ENCODE results near the gene AURKAIP1.
A peak's percentile ranks its signal among the peaks of the same experiment; 100 is the strongest.
"Not testable (repeated sequence)": the region's sequence is repeated elsewhere in the genome, so short reads cannot be mapped to it uniquely, and the experiment has no call there.

The AURKAIP1 gene

GRCh38 chr1:1374929-1375662 is at the start of gene AURKAIP1:
Gene AURKAIP1, minus strand, starts transcription at chr1:1375207. Its CDS starts 451 bp downstream, at chr1:1374756.
- peak; percentile 97 for DNase-seq

GRCh38 chr1:1424707-1425106 is 49.7 kb upstream of the AURKAIP1 start:
- DNase-seq = no peak

- DNase-seq = no peak
Measured at GRCh38 chr1:1423245-1423597, 48.2 kb upstream of the AURKAIP1 start.

DNA sequence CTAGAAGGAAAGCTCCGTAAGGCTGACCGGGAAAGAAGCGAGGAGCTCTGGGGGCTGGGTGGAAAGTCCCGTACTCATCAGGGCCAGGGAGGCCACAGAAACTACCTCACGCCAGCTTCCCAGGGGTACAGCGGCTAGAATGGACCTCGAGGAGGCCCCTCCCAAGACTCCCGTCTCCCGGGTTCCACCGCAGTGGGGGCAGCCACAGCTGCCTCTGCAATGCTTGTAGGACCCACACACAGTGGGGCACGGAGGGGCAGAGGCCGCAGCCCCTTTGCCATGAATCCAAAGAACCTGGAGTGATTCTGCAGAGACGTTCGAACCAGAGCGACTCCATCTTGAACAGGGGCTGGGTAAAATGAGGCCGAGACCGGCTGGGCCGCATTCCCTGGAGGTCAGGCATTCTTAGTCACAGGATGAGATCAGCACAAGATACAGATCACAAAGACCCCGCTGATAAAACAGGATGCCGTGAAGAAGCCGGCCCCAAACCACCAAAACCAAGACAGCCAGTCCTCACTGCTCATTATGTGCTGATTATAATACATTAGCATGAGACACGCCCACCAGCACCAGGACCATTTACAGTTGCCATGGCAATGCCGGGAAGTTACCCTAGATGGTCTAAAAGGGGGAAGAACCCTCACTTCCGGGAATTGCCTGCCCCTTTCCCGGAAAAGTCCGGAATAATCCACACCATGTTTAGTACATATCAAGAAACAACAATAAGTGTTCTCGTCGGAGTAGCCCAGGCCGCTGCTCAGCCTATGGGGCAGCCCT is 47.6 kb upstream of the AURKAIP1 start:
- no peak for DNase-seq

GRCh38 chr1:1421907-1422464 is 47.0 kb upstream of the AURKAIP1 start:
- DNase-seq = no peak

DNA sequence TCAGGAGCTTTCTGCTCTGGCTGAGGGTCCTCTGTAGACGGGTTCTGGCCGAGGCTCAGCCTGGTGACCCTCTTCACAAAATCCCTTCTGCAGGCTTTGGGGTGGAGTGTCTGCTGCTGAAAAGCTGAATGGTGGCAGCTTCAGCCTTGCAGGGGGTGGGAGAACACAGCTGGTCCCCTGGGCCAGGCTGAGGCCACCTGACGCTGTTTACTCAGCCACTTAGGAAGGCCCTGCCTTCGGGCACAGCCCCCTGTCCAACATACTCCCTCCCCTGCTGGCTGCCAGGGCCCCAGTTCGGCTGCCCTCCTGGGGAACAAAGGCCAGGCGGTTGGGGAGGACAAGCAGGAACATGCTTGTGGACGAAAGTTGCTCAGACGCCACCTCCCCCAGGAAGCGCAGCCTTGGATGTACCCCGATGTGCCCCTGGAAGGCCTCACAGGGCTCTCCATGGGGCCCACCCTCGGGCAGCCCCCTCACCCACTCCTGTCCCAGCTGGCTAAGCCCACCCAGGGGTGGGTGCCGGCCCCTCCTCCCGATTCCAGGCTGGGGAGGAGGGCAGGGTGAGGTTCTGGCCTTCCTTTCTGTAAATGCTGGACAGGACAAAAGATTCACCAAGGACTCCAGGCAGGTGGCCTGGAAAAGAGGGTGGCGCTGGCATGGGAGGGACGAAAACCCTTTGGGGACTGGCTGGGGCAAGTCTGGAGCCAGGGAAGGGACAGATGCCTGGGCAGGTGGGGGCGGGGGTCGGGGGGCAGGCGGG is 46.3 kb upstream of the AURKAIP1 start, which contains the start of gene ANKRD65:
Gene ANKRD65, minus strand, starts transcription at position 130 of the 760 bp plus-strand sequence. CDS start 271 bp downstream, outside the sequence.
- no peak for DNase-seq

- DNase-seq = no peak
Measured at GRCh38 chr1:1420654-1421141, 45.7 kb upstream of the AURKAIP1 start.

DNA sequence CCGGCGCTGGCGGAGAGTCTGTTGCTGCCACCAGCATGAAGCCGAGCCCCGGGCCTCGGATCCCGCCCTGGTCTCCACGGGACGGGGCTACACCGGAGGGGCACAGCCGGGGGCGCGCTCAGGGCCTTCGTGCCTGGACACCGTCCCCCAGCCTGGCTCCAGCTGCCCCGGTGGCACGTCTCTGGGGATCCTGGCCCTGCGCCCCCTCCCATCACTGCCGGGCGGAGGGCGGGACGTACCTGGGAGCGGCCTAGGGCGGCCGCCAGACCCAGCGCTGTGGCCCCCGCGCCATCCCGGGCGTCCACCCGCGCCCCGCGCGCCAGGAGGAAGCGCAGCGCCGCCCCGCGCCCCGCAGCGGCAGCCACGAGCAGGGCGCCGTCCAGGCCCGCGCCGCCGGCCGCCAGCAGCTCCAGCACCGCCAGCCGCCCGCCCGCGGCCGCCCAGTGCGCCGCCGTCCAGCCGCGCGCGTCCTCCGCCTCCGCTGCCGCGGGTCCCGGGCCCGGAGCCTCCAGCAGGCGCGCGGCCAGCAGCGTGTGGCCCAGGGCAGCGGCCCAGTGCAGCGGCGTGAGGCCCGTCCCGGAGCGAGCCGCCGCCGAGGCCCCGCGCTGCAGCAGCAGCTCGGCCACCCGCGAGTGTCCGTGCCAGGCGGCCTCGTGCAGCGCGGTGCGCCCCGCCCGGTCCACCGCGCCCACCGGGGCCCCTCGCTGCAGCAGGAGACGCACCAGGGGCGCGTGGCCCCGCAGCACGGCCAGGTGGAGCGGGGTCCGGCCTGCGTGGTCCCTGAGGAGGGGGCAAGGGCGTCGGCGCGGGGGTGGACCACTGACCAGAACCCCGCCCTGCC is 45.0 kb upstream of the AURKAIP1 start:
- no peak for DNase-seq

DNA sequence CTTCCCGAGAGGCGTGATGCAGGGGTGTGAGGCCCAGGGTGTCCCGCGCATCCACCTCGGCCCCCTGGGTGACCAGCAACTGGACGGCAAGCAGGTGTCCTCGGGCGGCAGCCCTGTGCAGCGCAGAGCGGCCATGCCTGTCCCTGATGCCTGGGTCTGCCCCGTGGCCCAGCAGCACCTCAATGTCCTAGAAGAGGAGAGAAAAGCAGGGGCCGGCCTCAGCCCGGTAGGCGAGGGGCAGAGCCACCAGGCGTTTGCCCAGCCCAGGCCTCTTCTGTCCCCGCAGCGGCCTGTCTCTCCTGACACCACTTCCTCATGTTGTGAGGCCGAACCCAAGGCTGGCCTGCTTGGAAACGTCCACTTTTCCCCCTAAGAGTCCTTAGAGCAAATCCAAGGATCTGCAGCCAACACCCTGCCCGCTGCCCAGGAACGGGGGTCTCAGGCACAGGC is 44.4 kb upstream of the AURKAIP1 start:
- no peak for DNase-seq

GRCh38 chr1:1418464-1419362 is 43.7 kb upstream of the AURKAIP1 start:
- no peak for DNase-seq

- DNase-seq = not testable (repeated sequence)
Measured at GRCh38 chr1:1417825-1418463, 42.9 kb upstream of the AURKAIP1 start.

DNA sequence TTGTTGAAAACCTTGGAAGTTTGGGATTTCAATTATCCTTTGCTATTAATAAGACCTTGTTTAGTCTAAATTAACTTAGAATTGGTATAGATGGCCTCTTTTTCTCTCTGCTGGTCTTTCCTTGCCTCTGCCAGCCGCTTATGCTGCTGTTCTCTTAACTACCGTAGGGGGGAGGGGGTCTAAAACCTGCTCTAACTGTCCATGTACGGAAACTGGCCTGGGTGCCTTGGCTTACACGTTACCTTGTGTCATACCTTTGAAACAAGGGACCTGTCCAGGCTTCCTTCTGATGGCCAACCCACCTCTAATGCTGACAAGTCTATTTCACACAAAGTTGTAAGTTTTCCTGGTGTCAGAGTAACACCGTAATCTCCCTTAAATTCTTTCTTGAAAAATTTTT is 42.4 kb upstream of the AURKAIP1 start:
- DNase-seq = not testable (repeated sequence)

- no peak for DNase-seq
Measured at GRCh38 chr1:1415751-1416150, 40.7 kb upstream of the AURKAIP1 start.

GRCh38 chr1:1412311-1412902 is 37.4 kb upstream of the AURKAIP1 start:
- DNase-seq = not testable (repeated sequence)

GRCh38 chr1:1411626-1412025 is 36.6 kb upstream of the AURKAIP1 start:
- no peak for DNase-seq

- not testable (repeated sequence) for DNase-seq
Measured at GRCh38 chr1:1410238-1410637, 35.2 kb upstream of the AURKAIP1 start.

DNA sequence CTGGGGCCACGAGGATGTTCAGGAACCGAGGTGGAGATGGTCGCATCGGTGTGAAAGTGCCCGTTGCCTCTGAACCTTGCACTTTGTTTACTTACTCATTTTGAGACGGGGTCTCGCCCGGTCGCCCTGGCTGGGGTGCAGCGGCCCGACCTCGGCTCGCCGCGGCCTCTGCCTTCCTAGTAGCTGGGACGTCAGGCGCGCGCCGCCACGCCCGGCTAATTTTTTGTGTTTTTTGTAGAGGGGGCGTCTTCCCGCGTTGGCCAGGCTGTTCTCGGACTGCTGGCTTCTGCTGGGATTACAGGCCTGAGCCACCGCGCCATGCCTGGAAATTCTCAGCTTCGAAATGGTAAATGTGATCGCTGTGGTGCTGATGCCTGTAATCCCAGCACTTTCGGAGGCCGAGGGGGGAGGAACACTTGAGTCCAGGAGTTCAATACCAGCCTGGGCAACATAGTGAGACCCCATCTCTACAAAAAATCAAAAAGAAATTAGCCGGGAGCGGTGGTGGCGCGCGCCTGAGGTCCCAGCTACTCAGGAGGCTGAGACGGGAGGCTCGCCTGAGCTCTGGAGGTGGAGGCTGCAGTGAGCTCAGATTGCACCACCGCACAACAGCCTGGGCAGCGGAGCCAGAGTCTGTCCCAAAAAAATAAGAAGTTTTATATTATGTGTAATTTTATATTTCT is 32.8 kb upstream of the AURKAIP1 start:
- DNase-seq = no peak

DNA sequence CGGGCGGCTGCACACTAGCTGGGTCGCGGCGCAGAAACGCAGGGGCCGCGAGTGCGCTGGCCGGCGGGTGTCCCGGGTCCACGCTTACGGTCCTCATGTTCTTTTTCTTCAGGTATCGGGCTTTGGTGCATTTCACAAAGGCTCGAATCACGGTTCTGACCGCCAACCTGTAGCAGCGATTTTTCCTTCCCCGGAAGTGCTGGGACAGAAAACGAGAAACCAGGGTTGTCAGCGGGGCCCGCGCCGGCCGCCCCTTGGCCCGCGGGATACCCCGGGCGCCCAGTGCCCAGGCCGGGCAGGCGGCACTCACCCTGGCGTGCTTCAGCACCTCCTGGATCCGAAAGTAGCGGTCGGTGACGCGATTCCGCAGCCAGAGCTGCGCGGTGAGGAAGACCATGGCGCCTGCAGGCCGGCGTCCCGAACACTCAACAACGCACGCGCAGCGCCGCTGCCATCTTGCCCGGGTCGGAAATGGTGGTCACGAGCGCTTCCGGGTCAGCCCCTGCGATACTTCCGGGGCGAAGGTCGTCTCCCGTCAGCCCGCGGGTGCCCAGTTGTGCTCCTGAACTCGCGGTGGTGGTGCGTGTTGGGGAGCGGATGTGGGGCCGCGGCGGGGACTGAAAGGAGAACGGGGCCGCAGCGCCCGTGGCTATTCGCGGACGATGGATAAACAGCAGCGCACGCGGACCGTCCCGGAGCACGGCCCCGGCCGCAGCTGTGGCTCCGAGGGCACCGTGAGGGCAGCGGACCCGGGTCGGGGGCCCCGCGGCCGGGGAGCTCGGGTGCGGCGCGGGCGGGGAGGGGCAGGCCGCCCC is 32.0 kb upstream of the AURKAIP1 start, which contains the start of gene MRPL20:
Gene MRPL20, minus strand, starts transcription at position 473 of the 815 bp plus-strand sequence. Its CDS starts 76 bp downstream, at position 397.
- DNase-seq = peak; percentile 92
